Activated B cell treated with CpG ODN at 0.5 μM for 24 hours (primary cell): Measurements from ENCODE around the gene PRR5L. TPM values are rescaled to one million over a fixed set of nuclear protein-coding genes. Genes with fewer than 3 reads are reported as not detected.

Experiments
- ATAC-seq: fragments of 200-7000 bp; cut with Tn5 transposase; one replicate; pipeline ENCODE4 v1.10.0; 2021; ENCODE audit warnings: low read depth, mild to moderate bottlenecking, moderate library complexity
- CTCF ChIA-PET: fragments of 350-600 bp; sonication (Branson Sonifier 250); formaldehyde crosslinking; loops from one replicate; lab custom pipeline; 2021; ENCODE audit warnings: antibody characterized with exemption; lab: Charles Lee
- POLR2A ChIA-PET: fragments of 350-600 bp; sonication (Branson Sonifier 250); formaldehyde crosslinking; loops from one replicate; lab custom pipeline; 2021; ENCODE audit warnings: antibody characterized with exemption; lab: Charles Lee
- DNase-seq: peaks from one replicate; pipeline ENCODE4 v3.0.0; 2022
- H3K27ac Mint-ChIP-seq: one replicate; pipeline ENCODE4 v1.8.0; 2020; ENCODE audit warnings: mixed read lengths
- H3K27me3 Mint-ChIP-seq: one replicate; pipeline ENCODE4 v1.8.0; 2021; ENCODE audit warnings: mixed read lengths
- H3K36me3 Mint-ChIP-seq: one replicate; pipeline ENCODE4 v1.8.0; 2021; ENCODE audit warnings: low read depth, mixed read lengths
- H3K4me1 Mint-ChIP-seq: one replicate; pipeline ENCODE4 v1.8.0; 2021; ENCODE audit warnings: mixed read lengths
- H3K4me3 Mint-ChIP-seq: one replicate; pipeline ENCODE4 v1.8.0; 2020; ENCODE audit warnings: mild to moderate bottlenecking, mixed read lengths
- H3K9me3 Mint-ChIP-seq: one replicate; pipeline ENCODE4 v1.8.0; 2020; ENCODE audit warnings: mixed read lengths
- CTCF ChIP-seq: fragments of 200-600 bp; IDR thresholded peaks from one replicate; pipeline ENCODE4 v1.8.0; 2022; ENCODE audit warnings: antibody characterized with exemption, mild to moderate bottlenecking
- intact Hi-C: fragments of 100-400 bp; cut with micrococcal nuclease; formaldehyde crosslinking; loops from one replicate; pipeline ENCODE4 v1.15.1; 2024
- total RNA-seq: library from RNA; stranded (reverse); gene quantifications from 2 replicates; pipeline ENCODE4 v1.2.3, GENCODE V29; 2022

Gene PRR5L
- total RNA-seq, 1 donor from 2014 or later: 1.0 TPM

GRCh38 chr11:36400766-36401455 is 104.8 kb downstream of the PRR5L start:
- DNase-seq (no peak), ATAC-seq (peak; percentile 34)
- peak overlapping the region; percentile 50 for H3K27ac Mint-ChIP-seq
- H3K27me3 Mint-ChIP-seq: no peaks in the 10 kb centered on the region
- H3K4me1 Mint-ChIP-seq: peaks cover 38% of the 10 kb centered on the region
- POLR2A ChIA-PET: interaction anchor here (0.6 to 1.6 kb wide), 3 partner anchors 10 to 1202 kb away, joined by 5 to 8 read pairs (median 7); no protein-coding TSS in a partner anchor
- CTCF ChIA-PET: interaction anchor here (1.0 to 1.2 kb wide), 3 partner anchors 11 to 78 kb away, joined by 3 read pairs; no protein-coding TSS in a partner anchor
- no peak for TF ChIP-seq CTCF
- no peaks in the 10 kb centered on the region for H3K9me3 Mint-ChIP-seq
- no peaks in the 10 kb centered on the region for H3K36me3 Mint-ChIP-seq
- intact Hi-C loops: loop anchor here (1.0 kb wide), 1 partner anchor 10 kb away; no protein-coding TSS in a partner anchor
- peak overlapping the region; percentile 75 for H3K4me3 Mint-ChIP-seq

DNA sequence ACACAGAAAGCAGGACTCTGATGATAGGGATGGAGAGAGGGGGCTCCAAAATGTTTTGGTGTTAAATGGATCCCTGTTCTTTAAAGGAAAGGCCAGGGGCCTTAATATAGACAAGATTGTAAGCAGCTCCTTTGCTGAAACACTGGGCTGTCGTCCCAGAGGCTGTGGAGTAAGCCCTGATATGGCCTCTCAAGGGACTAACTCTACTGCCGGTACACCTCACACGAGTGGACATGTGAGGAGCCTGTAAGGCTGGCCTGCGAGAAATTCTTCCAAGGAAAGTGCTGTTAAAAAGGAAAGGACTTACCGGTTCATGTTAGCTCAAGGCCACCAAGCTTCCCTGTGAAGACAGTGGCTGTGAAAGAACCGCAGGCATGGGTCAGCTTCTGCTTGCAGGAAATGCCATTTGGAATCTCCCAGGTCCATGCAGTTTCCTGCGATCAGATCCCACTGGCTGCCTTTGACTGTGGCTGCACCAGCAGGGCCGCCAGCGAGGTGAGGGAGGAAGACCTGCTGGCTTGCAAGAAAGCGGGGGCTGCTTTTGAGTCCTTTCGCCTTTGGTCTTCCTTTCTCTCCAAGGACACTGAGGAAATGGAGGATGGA is 106.6 kb downstream of the PRR5L start:
- DNase-seq (no peak), ATAC-seq (no peak)
- POLR2A ChIA-PET: interaction anchor here (0.7 kb wide), 1 partner anchor 110 kb away, joined by 5 read pairs; no protein-coding TSS in a partner anchor
- intact Hi-C loops: no loop called here
- Mint-ChIP-seq H3K4me1 (peaks cover 50% of the 10 kb centered on the region), H3K27ac (no peak overlapping the region), H3K4me3 (no peak overlapping the region), H3K27me3 (no peaks in the 10 kb centered on the region), H3K36me3 (no peaks in the 10 kb centered on the region), H3K9me3 (no peaks in the 10 kb centered on the region)
- CTCF ChIA-PET: no interaction called here
- TF ChIP-seq CTCF: no peak

GRCh38 chr11:36403661-36404060 is 107.6 kb downstream of the PRR5L start:
- Mint-ChIP-seq H3K4me3 (no peak overlapping the region), H3K27ac (no peak overlapping the region), H3K9me3 (no peaks in the 10 kb centered on the region), H3K27me3 (no peaks in the 10 kb centered on the region), H3K36me3 (no peaks in the 10 kb centered on the region), H3K4me1 (peaks cover 60% of the 10 kb centered on the region)
- ATAC-seq (no peak), DNase-seq (no peak)
- intact Hi-C loops: no loop called here
- CTCF ChIA-PET: no interaction called here
- POLR2A ChIA-PET: interaction anchor here (0.6 kb wide), 1 partner anchor 9 kb away, joined by 5 read pairs; no protein-coding TSS in a partner anchor
- no peak for TF ChIP-seq CTCF

- H3K36me3 Mint-ChIP-seq: no peaks in the 10 kb centered on the region
- CTCF ChIA-PET: no interaction called here
- no peaks in the 10 kb centered on the region for H3K27me3 Mint-ChIP-seq
- POLR2A ChIA-PET: no interaction called here
- DNase-seq (no peak), ATAC-seq (no peak)
- H3K9me3 Mint-ChIP-seq: no peaks in the 10 kb centered on the region
- no peak overlapping the region for H3K4me3 Mint-ChIP-seq
- TF ChIP-seq CTCF: no peak
- intact Hi-C loops: loop anchor here (5.0 kb wide), 1 partner anchor 47 kb away; no protein-coding TSS in a partner anchor
- no peak overlapping the region for H3K27ac Mint-ChIP-seq
- peaks cover 62% of the 10 kb centered on the region for H3K4me1 Mint-ChIP-seq
These were observed 108.7 kb downstream of the PRR5L start for GRCh38 chr11:36404831-36405230.
